Neural cell (in vitro differentiated cells): ENCODE measurements around the gene CCDC33. TPM values are rescaled to one million over a fixed set of nuclear protein-coding genes. Genes with fewer than 3 reads are reported as not detected.

Experiments
- H2AFZ ChIP-seq: fragments of 200-600, 300-800 bp; sonication (generic), shearing (Covaris generic); 2 replicates; pipeline ENCODE4 v1.6.0; 2014; ENCODE audit warnings: low read depth, mild to moderate bottlenecking, antibody characterized with exemption, low read length, moderate library complexity
- H3F3A ChIP-seq: fragments of 200-600 bp; shearing (Covaris generic); 2 replicates; pipeline ENCODE4 v1.6.1; 2016; ENCODE audit warnings: mild to moderate bottlenecking, moderate library complexity, mixed read lengths, antibody characterized with exemption, low read length; ENCODE audit not compliant: insufficient read depth, poor library complexity, severe bottlenecking
- H3K27ac ChIP-seq: fragments of 200-600, 300-800 bp; sonication (generic), shearing (Covaris generic); 2 replicates; pipeline ENCODE4 v1.5.1; 2014; ENCODE audit warnings: mild to moderate bottlenecking, low read length, moderate library complexity
- H3K27me3 ChIP-seq: fragments of 300-800, 200-600 bp; sonication (generic), shearing (Covaris generic); 2 replicates; pipeline ENCODE4 v1.6.0; 2014; ENCODE audit warnings: mild to moderate bottlenecking, low read depth, low read length, moderate library complexity; ENCODE audit not compliant: insufficient read depth
- H3K36me3 ChIP-seq: fragments of 300-800, 200-600 bp; sonication (generic), shearing (Covaris generic); 2 replicates; pipeline ENCODE4 v1.5.1; 2014; ENCODE audit warnings: mild to moderate bottlenecking, antibody characterized with exemption, low read length, moderate library complexity; ENCODE audit not compliant: insufficient read depth
- H3K4me2 ChIP-seq: fragments of 300-800, 200-600 bp; sonication (generic), shearing (Covaris generic); 2 replicates; pipeline ENCODE4 v1.6.0; 2014; ENCODE audit warnings: mild to moderate bottlenecking, low read length
- H3K4me3 ChIP-seq: fragments of 300-800, 200-600 bp; sonication (generic), shearing (Covaris generic); 2 replicates; pipeline ENCODE4 v1.5.1; 2014; ENCODE audit warnings: mild to moderate bottlenecking, low read length, moderate library complexity
- H3K79me2 ChIP-seq: fragments of 200-600 bp; shearing (Covaris generic); replicated peaks from 2 replicates; pipeline ENCODE4 v1.6.0; 2014; ENCODE audit warnings: mild to moderate bottlenecking, low read length, moderate library complexity; ENCODE audit not compliant: insufficient read depth
- H3K9ac ChIP-seq: fragments of 300-800, 200-600 bp; sonication (generic), shearing (Covaris generic); 2 replicates; pipeline ENCODE4 v1.6.1; 2016; ENCODE audit warnings: mild to moderate bottlenecking, low read length, mixed read lengths
- H3K9me2 ChIP-seq: fragments of 200-600 bp; shearing (Covaris generic); 2 replicates; pipeline ENCODE4 v1.6.1; 2016; ENCODE audit warnings: mild to moderate bottlenecking, low read length, mixed read lengths; ENCODE audit not compliant: insufficient read depth
- H3K9me3 ChIP-seq: fragments of 200-600, 300-800 bp; sonication (generic), shearing (Covaris generic); 2 replicates; pipeline ENCODE4 v1.6.1; 2016; ENCODE audit warnings: mild to moderate bottlenecking, mixed run types, low read length, moderate library complexity, mixed read lengths
- H4K20me1 ChIP-seq: fragments of 200-600 bp; shearing (Covaris generic); 2 replicates; pipeline ENCODE4 v1.6.1; 2016; ENCODE audit warnings: mild to moderate bottlenecking, mixed run types; ENCODE audit not compliant: insufficient read depth
- CTCF ChIP-seq: fragments of 450-650 bp; IDR thresholded peaks from 2 replicates; pipeline ENCODE4 v1.5.1; 2014; ENCODE audit warnings: antibody characterized with exemption, mild to moderate bottlenecking, moderate library complexity; ENCODE audit not compliant: poor library complexity, severe bottlenecking
- EP300 ChIP-seq: fragments of 450-650 bp; conservative IDR thresholded peaks from 2 replicates; pipeline ENCODE4 v1.6.1; 2014; ENCODE audit warnings: antibody characterized with exemption, mild to moderate bottlenecking, moderate library complexity; ENCODE audit not compliant: poor library complexity, severe bottlenecking
- EZH2 ChIP-seq: fragments of 200-600, 300-800 bp; shearing (Covaris generic), sonication (generic); IDR thresholded peaks from 2 replicates; pipeline ENCODE4 v1.6.1; 2014; ENCODE audit warnings: antibody characterized with exemption, low read length, borderline replicate concordance, mild to moderate bottlenecking; ENCODE audit not compliant: insufficient read depth, poor library complexity, severe bottlenecking
- MXI1 ChIP-seq: fragments of 450-650 bp; conservative IDR thresholded peaks from 2 replicates; pipeline ENCODE4 v1.6.1; 2014; ENCODE audit warnings: antibody characterized with exemption, mild to moderate bottlenecking; ENCODE audit not compliant: poor library complexity, severe bottlenecking
- POLR2AphosphoS5 ChIP-seq: IDR thresholded peaks from 2 replicates; pipeline ENCODE4 v1.6.1; 2012
- RAD21 ChIP-seq: fragments of 450-650 bp; conservative IDR thresholded peaks from 2 replicates; pipeline ENCODE4 v1.6.1; 2014; ENCODE audit warnings: antibody characterized with exemption, mild to moderate bottlenecking, moderate library complexity
- REST ChIP-seq: IDR thresholded peaks from 2 replicates; pipeline ENCODE4 v1.6.1; 2012; ENCODE audit warnings: borderline replicate concordance
- SMC3 ChIP-seq: fragments of 450-650 bp; conservative IDR thresholded peaks from 2 replicates; pipeline ENCODE4 v1.6.1; 2014; ENCODE audit warnings: antibody characterized with exemption, mild to moderate bottlenecking, moderate library complexity; ENCODE audit not compliant: poor library complexity
- TAF1 ChIP-seq: IDR thresholded peaks from 2 replicates; pipeline ENCODE4 v1.6.1; 2012; ENCODE audit warnings: low read depth
- polyA plus RNA-seq: library from polyadenylated mRNA; depleted of rRNA; stranded (reverse); fragments of >200 nt; gene quantifications from 2 replicates; pipeline ENCODE4 v1.2.3, GENCODE V29; 2014

The CCDC33 gene
- polyA plus RNA-seq, 1 donor from 2014 or later: 1.4 TPM

GRCh38 chr15:74307827-74308811, 72.0 kb downstream of the CCDC33 start:
- no peaks in the 10 kb centered on the region for H4K20me1 ChIP-seq
- H3K36me3 ChIP-seq: no peaks in the 10 kb centered on the region
- TF ChIP-seq RAD21 (peak; percentile 88), SMC3 (peak; percentile 85), EP300 (no peak), REST (no peak), CTCF (peak; percentile 90)
- H2AFZ ChIP-seq: peak overlapping the region; percentile 19
- peak overlapping the region; percentile 35 for H3K4me2 ChIP-seq
- peak overlapping the region; percentile 64 for H3K9ac ChIP-seq
- H3K79me2 ChIP-seq: no peaks in the 10 kb centered on the region
- H3K27ac ChIP-seq: peak overlapping the region; percentile 80
- peaks cover 5% of the 10 kb centered on the region for H3F3A ChIP-seq
- no peaks in the 10 kb centered on the region for H3K9me2 ChIP-seq
- H3K27me3 ChIP-seq: no peaks in the 10 kb centered on the region
- H3K9me3 ChIP-seq: no peaks in the 10 kb centered on the region
- H3K4me3 ChIP-seq: peak overlapping the region; percentile 13

GRCh38 chr15:74311734-74312444, 75.8 kb downstream of the CCDC33 start:
- TF ChIP-seq SMC3: no peak
- no peak for TF ChIP-seq RAD21
- no peak for TF ChIP-seq EZH2
- no peak for TF ChIP-seq POLR2AphosphoS5
- no peak for TF ChIP-seq REST
- no peak for TF ChIP-seq TAF1
- no peak for TF ChIP-seq MXI1
- no peak for TF ChIP-seq EP300
- Histone ChIP-seq H3K9ac (peak overlapping the region; percentile 61), H3K9me2 (no peaks in the 10 kb centered on the region), H3K4me3 (peak overlapping the region; percentile 34), H3K9me3 (no peaks in the 10 kb centered on the region), H4K20me1 (no peaks in the 10 kb centered on the region), H3K79me2 (no peaks in the 10 kb centered on the region), H3K36me3 (no peaks in the 10 kb centered on the region), H3K27me3 (no peaks in the 10 kb centered on the region), H3K4me2 (no peak overlapping the region), H2AFZ (no peak overlapping the region), H3F3A (peaks cover 5% of the 10 kb centered on the region), H3K27ac (peak overlapping the region; percentile 88)
